GM21526 (cell line): ENCODE measurements around the gene N4BP2.

Source experiments
- ATAC-seq: cut with Tn5 transposase; IDR thresholded peaks from one replicate; pipeline ENCODE4 v1.9.1; 2021; ENCODE audit warnings: moderate library complexity; ENCODE audit not compliant: unreplicated experiment, low FRiP score

The N4BP2 gene

GRCh38 chr4:40149960-40150385, 93.3 kb downstream of the N4BP2 start:
- no peak for ATAC-seq

- no peak for ATAC-seq
These were observed 94.3 kb downstream of the N4BP2 start for GRCh38 chr4:40150932-40151331.

GRCh38 chr4:40152637-40153036, 96.0 kb downstream of the N4BP2 start:
- ATAC-seq: no peak

GRCh38 chr4:40157436-40157835, 100.8 kb downstream of the N4BP2 start:
- ATAC-seq: no peak

- no peak for ATAC-seq
These were observed 103.6 kb downstream of the N4BP2 start for GRCh38 chr4:40160258-40160657.

GRCh38 chr4:40164459-40164858, 107.8 kb downstream of the N4BP2 start:
- no peak for ATAC-seq

- no peak for ATAC-seq
These were observed 109.3 kb downstream of the N4BP2 start for GRCh38 chr4:40165916-40166315.

- no peak for ATAC-seq
These were observed 111.4 kb downstream of the N4BP2 start for GRCh38 chr4:40168070-40168469.

- no peak for ATAC-seq
These were observed 113.9 kb downstream of the N4BP2 start for GRCh38 chr4:40170588-40170987.

- peak; percentile 70 for ATAC-seq
These were observed 116.8 kb downstream of the N4BP2 start for GRCh38 chr4:40173470-40173875.

- ATAC-seq: no peak
These were observed 120.0 kb downstream of the N4BP2 start for GRCh38 chr4:40176602-40177001.

- no peak for ATAC-seq
These were observed 120.9 kb downstream of the N4BP2 start for GRCh38 chr4:40177591-40177990.

GRCh38 chr4:40178672-40179071, 122.0 kb downstream of the N4BP2 start:
- ATAC-seq: no peak

- ATAC-seq: no peak
These were observed 122.7 kb downstream of the N4BP2 start for GRCh38 chr4:40179360-40179759.

GRCh38 chr4:40180356-40180755, 123.7 kb downstream of the N4BP2 start:
- no peak for ATAC-seq

GRCh38 chr4:40182001-40182400, 125.4 kb downstream of the N4BP2 start:
- ATAC-seq: no peak

GRCh38 chr4:40182954-40183353, 126.3 kb downstream of the N4BP2 start:
- no peak for ATAC-seq

- no peak for ATAC-seq
These were observed 127.2 kb downstream of the N4BP2 start for GRCh38 chr4:40183615-40184411.

- ATAC-seq: peak; percentile 48
These were observed 129.4 kb downstream of the N4BP2 start for GRCh38 chr4:40185830-40186664.

- no peak for ATAC-seq
These were observed 130.0 kb downstream of the N4BP2 start for GRCh38 chr4:40186665-40187014.

GRCh38 chr4:40187386-40187906, 130.8 kb downstream of the N4BP2 start:
- ATAC-seq: no peak

- ATAC-seq: no peak
These were observed 133.4 kb downstream of the N4BP2 start for GRCh38 chr4:40190019-40190418.
